Amniotic epithelial cell (primary cell): ENCODE data around the gene ARL3.
"Not testable (repeated sequence)": the region's sequence is repeated elsewhere in the genome, so short reads cannot be mapped to it uniquely, and the experiment has no call there.

ENCODE experiments used
- DNase-seq: peaks from one replicate; pipeline ENCODE4 v3.0.0-alpha.2; 2010; ENCODE audit warnings: low read depth

ARL3 gene

DNA sequence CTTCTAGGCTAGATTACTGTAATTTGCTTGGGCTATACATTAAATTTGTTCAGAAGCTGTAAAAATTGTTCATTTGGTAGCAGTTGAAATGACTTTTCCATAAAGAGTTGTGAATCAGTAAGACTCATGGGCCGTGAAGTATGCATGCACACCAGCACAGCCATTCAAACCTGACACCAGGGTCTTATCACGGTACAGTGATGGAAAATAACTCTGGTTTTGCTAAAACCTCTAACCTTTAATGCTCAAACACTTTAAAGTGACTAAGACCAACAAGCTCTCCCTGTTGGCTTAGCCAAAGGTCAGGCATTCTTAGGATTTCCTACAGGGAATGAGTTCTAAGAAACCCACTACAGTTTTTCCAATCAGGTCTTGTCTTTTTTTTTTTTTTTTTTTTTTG lies 11.5 kb downstream of the ARL3 start:
- peak; percentile 73 for DNase-seq

DNA sequence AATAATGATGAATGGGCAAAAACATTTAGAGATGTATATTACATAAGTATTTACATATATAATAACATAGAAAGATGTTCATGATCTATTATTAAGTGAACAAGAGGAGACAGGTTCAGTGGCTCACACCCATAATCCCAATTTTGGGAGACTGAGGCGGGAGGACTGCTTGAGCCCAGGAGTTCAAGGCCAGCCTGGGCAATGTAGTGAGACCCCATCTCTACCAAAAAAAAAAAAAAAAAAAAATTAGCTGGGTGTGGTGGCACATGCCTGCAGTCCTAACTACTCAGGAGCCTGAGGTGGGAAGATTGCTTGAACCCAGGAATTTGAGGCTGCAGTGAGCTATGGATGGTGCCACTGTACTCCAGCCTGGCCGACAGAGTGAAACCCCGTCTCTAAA lies 12.4 kb downstream of the ARL3 start:
- DNase-seq: no peak

DNA sequence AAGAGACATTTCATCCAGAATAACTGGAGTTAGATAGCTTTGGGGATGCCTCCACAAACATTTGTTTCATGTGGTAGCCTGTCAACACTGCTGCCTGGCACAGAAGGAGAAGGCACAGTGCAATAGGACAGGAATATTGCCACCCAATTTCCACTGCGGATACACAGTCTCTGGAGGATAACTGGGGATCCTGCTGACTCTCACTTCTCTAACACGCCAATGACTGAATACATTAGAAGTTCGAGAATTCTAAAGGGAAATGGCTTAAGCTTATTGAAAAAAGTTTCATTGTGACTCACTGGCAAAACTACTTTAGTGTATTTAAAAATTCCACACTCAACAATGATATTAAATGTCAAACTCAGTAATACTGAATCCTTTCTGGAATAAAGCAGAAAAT lies 12.9 kb downstream of the ARL3 start:
- DNase-seq: no peak

GRCh38 chr10:102698894-102699293 lies 15.3 kb downstream of the ARL3 start:
- DNase-seq: no peak

DNA sequence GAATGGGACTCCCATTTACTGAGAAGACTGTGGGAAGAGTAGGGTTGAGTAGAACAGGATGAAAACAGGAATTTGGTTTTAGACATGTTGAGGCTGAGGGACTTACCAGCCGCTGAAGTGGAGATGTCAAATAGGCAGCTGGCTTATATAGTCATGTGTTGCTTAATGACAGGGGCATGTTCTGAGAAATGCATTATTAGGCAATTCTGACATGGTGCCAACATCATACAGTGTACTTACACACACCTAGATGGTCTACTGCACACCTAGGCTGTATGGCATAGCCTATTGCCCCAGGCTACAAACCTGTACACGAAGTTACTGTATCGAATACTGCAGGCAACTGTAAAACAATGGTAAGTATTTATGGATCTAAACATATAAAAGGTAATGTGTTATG lies 17.5 kb downstream of the ARL3 start:
- DNase-seq: peak; percentile 42

DNA sequence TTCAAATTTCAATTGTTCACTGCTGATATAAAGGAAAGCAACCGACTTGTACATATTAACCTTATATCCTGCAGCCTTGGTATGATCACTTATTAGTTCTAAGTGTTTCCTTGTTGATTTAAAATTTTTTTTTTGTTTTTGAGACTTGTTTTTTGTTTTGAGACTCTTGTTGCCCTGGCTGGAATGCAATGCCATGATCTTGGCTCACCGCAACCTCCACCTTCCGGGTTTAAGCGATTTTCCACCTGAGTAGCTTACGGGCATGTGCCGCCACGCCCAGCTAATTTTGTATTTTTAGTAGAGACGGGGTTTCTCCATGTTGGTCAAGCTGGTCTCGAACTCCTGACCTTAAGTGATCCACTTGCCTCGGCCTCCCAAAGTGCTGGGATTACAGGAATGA lies 18.8 kb downstream of the ARL3 start:
- not testable (repeated sequence) for DNase-seq

DNA sequence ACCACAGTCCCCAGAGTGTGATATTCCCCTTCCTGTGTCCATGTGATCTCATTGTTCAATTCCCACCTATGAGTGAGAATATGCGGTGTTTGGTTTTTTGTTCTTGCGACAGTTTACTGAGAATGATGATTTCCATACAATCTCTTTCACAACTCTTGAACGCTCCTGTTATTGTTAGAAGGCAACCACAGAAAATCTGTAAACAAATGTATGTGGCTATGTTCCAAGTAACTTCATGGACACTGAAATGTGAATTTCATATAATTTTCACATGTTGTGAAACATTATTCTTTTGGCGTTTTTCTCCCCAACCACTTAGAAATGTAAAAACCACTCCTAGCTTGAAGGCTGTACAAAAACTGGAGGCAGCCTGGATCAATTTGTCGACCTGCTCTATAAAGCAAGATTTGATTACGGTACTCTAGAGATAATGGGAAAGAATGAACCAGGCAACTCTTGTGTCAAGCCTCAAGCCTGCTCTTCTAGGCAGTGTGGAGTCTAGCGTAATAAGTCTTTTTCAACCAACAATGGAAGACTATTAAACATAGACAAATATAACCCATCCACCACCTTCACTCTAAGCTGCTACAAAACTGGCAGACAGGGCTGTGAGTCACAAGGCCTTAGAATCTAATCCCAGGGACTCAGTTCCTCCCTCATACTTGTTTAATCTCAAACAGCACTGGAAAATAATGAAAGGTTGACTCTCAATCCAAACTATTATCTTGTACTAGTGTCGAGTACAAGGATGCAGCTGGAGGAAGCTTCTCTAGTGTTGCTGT lies 22.7 kb downstream of the ARL3 start:
- DNase-seq: peak; percentile 92

DNA sequence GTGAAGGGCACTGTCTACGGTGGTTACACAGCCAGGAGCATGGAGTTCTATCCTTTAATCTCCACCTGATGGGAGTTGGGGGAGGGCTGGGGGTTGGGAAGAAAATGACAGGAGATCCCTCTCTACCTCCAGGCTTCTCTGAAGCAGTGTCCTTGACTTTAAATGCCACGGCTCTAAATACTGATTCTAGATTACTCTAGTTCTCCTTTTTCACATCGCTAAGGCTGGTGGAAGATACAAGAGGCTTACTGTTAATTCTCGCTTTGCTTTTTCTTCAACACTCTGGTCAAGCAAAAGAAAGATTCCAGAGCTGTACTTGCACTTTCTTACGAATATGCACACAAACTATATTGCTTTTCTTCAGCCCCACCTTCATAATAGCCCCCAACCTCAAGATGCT lies 30.5 kb downstream of the ARL3 start:
- no peak for DNase-seq

DNA sequence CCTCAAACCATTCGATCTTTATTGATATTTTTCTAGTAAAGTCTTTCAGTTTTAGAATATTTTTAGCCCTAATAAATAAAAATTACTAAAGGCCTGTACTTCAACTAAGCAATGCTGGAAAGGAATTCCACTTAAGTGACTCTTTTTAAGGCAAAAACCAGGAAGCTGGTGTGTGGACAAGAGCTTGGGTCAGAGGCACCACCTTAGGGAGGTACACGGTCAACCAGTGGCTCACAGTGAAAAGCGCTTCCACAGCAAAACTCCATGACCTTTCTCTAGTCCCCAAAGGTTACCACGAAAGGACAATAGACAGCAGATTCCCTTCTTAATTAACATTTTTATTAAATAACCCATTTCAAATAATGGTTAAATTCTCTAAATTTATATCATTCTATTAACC lies 31.2 kb downstream of the ARL3 start:
- DNase-seq: no peak

- no peak for DNase-seq
These were observed 31.8 kb downstream of the ARL3 start for GRCh38 chr10:102682416-102682815.

DNA sequence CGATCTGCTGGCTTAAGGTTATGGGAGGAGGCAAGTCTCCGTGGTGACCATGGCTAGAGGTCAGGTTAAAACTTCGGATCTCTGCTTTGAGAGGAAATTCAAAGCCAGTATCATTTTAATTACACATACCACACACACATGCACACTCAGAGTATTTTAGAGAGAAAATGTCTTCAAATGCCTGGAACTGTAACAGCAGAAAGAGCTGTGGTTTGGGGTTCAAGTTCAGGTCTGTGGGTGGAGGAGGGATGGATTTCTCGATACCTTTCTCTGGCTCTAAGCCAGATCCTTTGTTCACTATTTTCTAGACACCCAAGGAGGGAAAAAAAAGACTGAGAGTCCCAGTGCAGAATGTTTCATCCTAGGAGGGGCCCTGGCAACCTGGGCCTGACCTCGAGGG lies 32.5 kb downstream of the ARL3 start:
- DNase-seq: no peak

DNA sequence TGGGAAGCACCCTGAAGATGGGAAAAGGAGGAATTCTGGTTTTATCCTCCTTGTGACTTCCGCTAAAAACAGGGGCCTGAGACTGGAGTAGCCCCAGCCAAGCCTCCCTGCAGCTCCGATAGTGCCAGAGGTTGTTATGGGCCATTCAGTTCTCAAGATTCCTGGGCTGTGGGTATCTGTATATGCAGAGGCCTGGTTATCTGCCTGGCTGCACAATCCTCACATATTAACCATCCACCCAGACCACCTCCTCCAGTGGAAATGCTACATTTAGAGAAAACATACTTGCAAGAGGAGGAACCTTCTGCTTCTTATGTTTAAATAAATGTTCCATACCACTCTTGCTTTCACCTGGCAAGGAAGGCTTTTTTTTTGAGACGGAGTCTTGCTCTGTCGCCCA lies 34.6 kb downstream of the ARL3 start:
- DNase-seq: no peak

DNA sequence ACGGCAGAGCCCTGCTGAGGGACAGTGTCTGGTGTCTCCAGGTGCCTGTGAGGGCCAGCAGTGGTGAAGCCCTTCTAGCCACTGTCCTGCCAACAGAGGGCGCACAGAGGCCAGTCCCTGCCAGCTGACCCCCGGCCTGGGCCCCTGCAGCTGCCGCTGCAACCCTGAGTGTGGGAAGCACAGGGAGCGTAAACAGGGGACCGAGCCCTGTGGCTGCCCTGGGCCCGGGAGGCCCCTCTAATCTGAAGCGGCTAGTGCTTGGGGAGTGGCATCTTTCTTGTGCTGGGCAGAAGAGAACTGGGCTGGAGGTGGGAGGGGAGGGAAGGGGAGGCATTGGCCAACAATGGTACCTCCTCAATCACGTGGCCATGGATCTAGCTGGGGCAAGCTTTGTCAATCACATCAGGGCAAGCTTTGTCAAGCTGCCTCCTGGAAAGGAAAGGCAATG lies 35.3 kb downstream of the ARL3 start:
- peak; percentile 72 for DNase-seq

DNA sequence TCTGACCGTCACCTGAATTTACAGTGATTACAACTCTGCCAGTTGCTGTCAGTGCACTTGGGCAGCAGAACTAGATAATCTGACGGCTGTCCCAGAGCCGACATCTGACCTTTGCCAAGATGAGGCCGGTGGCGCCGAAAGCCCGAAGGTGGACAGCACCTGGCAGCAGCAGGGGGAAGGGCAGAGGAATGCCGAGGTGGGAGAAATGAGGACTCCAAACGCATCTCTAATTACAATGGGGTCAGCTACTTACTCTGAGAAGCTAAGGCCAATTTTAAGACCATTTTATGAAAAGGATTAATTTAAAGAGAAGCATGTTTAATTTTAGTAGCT lies 36.2 kb downstream of the ARL3 start:
- no peak for DNase-seq

- no peak for DNase-seq
These were observed 36.7 kb downstream of the ARL3 start for GRCh38 chr10:102677331-102678067.

DNA sequence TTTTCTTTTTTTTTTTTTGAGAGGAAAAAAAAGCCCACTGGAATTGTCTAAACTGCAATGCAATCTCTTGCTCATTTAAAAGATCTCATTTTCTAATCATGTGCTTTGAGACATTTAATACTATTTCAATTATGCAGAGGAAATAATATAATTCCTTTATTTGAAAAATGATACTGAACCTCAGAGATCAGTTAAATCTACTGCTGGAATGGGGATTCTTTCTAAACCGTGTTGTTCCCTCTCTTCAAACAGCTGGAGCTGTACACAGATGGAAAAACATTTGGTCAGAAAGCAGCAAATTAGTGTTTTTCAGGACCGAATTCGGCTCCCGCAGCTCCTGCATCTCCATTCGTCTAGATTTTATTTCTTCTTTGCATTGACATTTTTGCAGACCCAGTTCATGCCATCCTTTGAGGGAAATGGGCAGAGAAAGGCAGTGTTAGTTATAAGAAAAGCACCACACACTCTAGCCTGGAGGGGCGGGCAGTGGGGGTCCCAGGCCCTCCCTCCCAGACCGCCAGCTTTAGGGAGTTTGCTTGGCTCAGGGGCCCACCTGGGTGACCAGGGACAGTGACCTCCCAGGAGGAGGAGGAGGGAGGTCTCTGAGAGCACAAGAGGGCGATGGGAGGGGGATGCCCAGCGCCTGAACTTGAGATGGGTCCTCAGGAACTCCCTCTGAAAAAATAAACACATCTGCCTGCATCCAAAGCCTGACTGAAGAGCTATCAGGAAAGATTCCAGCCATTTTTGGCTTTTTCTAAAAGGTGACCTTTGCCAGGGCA lies 37.5 kb downstream of the ARL3 start:
- no peak for DNase-seq

- peak; percentile 98 for DNase-seq
These were observed 38.3 kb downstream of the ARL3 start for GRCh38 chr10:102675666-102676533.

GRCh38 chr10:102675011-102675665 lies 39.1 kb downstream of the ARL3 start:
- DNase-seq: peak; percentile 71

DNA sequence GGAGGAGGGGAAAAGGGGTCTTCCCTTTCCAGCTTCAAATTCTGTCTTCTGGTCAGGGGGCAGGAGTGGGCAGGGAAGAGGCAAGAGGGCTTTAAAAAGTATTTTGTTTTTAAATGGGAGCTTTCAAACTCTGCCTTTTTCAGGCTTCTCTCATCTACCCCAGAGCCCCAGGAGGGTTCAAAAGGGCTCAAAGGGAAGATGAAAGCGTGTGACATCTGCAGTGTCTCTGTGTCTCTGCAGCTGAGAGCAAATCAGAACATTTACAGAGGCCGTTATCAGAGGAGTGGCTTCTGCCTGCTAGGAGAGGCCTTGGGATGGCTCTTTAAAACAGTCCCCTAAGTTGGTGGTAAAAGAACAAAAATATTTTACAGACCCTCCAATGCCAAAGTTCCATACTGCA lies 39.6 kb downstream of the ARL3 start:
- DNase-seq: no peak

DNA sequence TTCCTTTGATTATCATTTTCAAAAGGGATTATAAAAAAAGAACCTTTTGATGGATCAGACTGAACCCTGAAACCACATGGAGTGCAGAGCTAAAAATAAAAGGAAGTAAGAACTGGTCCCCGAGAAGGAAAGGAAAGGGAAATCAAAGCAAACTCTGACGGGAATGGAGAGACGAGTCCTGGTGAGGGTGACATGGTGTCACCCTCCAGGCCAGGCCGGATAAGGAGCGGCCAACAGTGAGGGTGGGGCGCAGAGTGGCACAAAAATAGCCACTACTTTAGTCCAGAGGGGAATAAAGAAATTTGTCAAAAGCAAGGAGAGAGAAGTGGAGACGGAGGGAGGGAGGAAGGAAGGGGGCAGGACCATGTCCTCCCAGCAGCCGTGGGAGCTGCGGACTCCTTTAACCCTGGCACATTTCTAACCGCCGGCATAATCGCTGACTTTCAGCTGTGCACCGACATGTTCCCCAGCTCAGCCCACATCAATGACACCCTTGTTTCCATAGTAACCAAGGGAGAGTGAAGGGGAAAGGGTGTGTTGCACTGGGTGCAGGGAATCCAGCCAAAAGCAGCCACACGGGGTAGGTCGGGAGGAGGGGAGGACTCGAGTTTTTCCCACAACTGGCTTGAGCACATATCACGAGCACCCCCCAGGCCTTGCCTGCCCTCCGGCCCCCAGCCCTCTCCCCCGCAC lies 40.2 kb downstream of the ARL3 start:
- DNase-seq: peak; percentile 88
